ENCODE results near the gene GJA9.

The GJA9 gene

DNA sequence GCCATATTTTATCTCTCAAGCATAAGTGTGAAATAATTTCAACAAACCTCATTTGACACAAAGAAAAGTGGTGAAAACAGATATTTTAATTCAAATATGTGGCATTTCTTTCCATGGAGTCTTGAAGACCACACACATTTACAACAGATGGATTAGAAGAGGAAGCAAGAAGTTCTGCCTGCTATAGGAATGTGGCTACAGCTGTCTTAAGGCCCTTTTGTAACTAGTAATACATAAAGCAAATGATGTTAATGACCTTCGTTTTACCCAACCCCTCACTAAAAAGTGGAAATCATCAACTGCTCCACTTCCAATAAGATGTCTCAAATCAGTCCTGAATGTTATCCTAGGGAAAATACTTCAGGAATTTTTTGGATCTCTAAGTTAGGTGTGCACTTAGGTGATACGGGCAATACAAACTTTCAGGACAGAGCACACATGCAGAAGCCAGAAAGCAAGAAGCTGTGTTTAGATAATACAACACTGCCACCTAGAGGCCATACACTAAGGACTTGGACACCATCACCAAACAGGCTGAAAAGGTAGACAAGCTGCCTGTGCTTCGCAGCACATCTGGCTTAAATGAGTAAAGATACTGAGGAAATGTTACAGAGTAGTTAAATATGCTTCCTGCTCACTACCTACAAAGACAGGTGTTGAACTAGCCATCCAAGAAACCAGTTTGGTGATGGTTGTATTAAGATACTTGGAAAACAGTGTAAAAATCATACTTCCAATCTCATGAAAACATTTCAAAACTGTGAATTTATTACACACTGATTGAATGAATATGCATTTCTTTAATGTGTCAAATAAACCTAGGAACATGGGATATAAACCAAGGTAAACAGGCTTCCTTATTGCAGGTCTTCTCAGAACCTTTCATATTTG is 46.2 kb downstream of the GJA9 start:
- Histone ChIP-seq H3K9me3 (ENCODE audit: low read length) (no peaks in the 10 kb centered on the region), H2AFZ (ENCODE audit: low read depth, low read length) (no peak overlapping the region), H3K27me3 (ENCODE audit: insufficient read depth, low read length) (peaks cover 3% of the 10 kb centered on the region), H3K4me3 (ENCODE audit: low read length) (no peak overlapping the region), H3K4me1 (ENCODE audit: insufficient read depth, low read length) (peaks cover 10% of the 10 kb centered on the region), H3K36me3 (ENCODE audit: insufficient read depth, low read length) (peaks cover 16% of the 10 kb centered on the region)

- no peak overlapping the region for H2AFZ ChIP-seq (ENCODE audit: low read depth, low read length)
- no peak overlapping the region for H3K4me3 ChIP-seq (ENCODE audit: low read length)
- peaks cover 3% of the 10 kb centered on the region for H3K27me3 ChIP-seq (ENCODE audit: insufficient read depth, low read length)
- H3K4me1 ChIP-seq (ENCODE audit: insufficient read depth, low read length): peaks cover 10% of the 10 kb centered on the region
- no peaks in the 10 kb centered on the region for H3K9me3 ChIP-seq (ENCODE audit: low read length)
- H3K36me3 ChIP-seq (ENCODE audit: insufficient read depth, low read length): peaks cover 13% of the 10 kb centered on the region
Observed at GRCh38 chr1:38834221-38834782, 47.1 kb downstream of the GJA9 start.

- Histone ChIP-seq H3K4me3 (ENCODE audit: low read length) (no peak overlapping the region), H3K27me3 (ENCODE audit: insufficient read depth, low read length) (peaks cover 3% of the 10 kb centered on the region), H3K4me1 (ENCODE audit: insufficient read depth, low read length) (peaks cover 10% of the 10 kb centered on the region), H2AFZ (ENCODE audit: low read depth, low read length) (no peak overlapping the region), H3K36me3 (ENCODE audit: insufficient read depth, low read length) (peaks cover under 1% of the 10 kb centered on the region), H3K9me3 (ENCODE audit: low read length) (no peaks in the 10 kb centered on the region)
Observed at GRCh38 chr1:38833146-38833545, 48.2 kb downstream of the GJA9 start.

- Histone ChIP-seq H3K4me1 (ENCODE audit: insufficient read depth, low read length) (peaks cover 10% of the 10 kb centered on the region), H3K27me3 (ENCODE audit: insufficient read depth, low read length) (peaks cover 3% of the 10 kb centered on the region), H3K4me3 (ENCODE audit: low read length) (no peak overlapping the region)
Observed at GRCh38 chr1:38832370-38832734, 49.0 kb downstream of the GJA9 start.

DNA sequence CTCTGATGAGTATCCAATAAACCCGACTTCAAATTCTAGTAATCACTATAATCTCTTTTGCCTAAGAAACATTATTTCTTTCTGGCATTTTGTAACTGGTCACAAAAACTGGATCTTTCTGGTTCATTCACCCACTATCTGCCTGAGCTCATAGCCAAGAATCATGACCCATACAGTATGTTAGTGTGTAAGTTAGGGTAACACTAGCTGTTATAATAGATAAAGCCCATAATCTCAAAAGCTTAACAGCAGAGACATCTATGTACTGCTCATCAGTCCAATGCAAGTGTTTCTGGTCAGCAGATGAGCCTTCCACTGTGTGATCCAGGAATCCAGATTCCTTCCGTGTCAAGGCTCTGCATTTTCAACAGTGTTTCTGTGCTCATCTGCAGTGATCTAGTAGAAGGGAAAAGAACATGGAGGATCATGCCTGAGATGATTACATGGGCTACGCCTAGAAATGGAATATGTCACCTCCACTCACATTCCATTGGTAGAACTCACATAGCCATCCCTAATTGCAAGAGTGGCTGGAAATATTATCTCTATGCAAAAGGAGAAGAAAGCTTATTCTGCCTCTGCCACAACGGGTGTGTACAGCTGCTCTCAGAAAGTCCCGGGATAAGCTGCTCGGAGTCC is 49.5 kb downstream of the GJA9 start:
- Histone ChIP-seq H3K36me3 (ENCODE audit: insufficient read depth, low read length) (no peaks in the 10 kb centered on the region), H3K4me1 (ENCODE audit: insufficient read depth, low read length) (peaks cover 10% of the 10 kb centered on the region), H3K9me3 (ENCODE audit: low read length) (no peaks in the 10 kb centered on the region), H3K27me3 (ENCODE audit: insufficient read depth, low read length) (peaks cover 3% of the 10 kb centered on the region), H2AFZ (ENCODE audit: low read depth, low read length) (no peak overlapping the region), H3K4me3 (ENCODE audit: low read length) (no peak overlapping the region)

More at GRCh38 chr1:38832370-38832734, 49.0 kb downstream of the GJA9 start:
- H2AFZ ChIP-seq (ENCODE audit: low read depth, low read length): no peak overlapping the region
- H3K9me3 ChIP-seq (ENCODE audit: low read length): no peaks in the 10 kb centered on the region
- no peaks in the 10 kb centered on the region for H3K36me3 ChIP-seq (ENCODE audit: insufficient read depth, low read length)

DNA sequence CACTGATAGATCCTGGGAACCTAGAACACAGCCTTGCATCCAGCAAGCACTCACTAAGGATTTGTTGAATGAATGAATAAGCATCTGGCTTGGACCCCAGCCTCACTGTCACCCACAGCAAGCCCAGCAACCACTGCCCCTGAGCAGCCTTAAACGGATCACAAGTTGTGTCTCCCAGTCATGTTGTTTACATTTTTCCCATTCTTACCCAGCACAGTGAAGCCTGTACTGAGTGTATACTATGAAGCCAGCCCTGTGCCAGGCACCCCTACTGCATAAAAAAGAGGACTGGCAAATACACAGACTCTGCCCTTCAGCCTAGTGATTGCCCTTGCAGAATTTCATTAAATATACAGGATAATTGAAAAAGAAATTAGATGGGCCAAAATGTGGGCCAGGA is 52.0 kb downstream of the GJA9 start:
- no peaks in the 10 kb centered on the region for H3K9me3 ChIP-seq (ENCODE audit: low read length)
- H2AFZ ChIP-seq (ENCODE audit: low read depth, low read length): no peak overlapping the region
- H3K36me3 ChIP-seq (ENCODE audit: insufficient read depth, low read length): no peaks in the 10 kb centered on the region
- no peak overlapping the region for H3K4me3 ChIP-seq (ENCODE audit: low read length)
- peaks cover 3% of the 10 kb centered on the region for H3K27me3 ChIP-seq (ENCODE audit: insufficient read depth, low read length)
- H3K4me1 ChIP-seq (ENCODE audit: insufficient read depth, low read length): peaks cover 10% of the 10 kb centered on the region

DNA sequence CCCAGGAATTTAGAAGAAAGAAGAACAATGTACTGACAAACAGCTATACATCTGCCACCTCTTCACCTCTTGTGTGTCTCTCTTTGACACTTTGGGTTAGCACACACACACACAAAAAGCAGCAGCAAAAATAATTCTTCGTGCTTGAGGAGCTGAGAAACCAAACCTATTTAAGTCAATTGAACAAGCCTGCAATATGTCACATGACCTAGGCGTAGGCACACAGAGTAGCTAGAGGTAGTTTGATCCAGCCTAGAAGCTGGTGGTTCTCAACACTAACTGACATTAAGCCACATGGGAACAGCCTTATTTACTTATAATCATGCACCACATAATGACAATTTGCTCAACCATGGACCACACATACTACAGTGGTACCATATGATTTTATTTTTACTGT is 54.1 kb downstream of the GJA9 start:
- peaks cover 9% of the 10 kb centered on the region for H3K4me1 ChIP-seq (ENCODE audit: insufficient read depth, low read length)
- H2AFZ ChIP-seq (ENCODE audit: low read depth, low read length): no peak overlapping the region
- no peaks in the 10 kb centered on the region for H3K9me3 ChIP-seq (ENCODE audit: low read length)
- no peaks in the 10 kb centered on the region for H3K36me3 ChIP-seq (ENCODE audit: insufficient read depth, low read length)
- H3K27me3 ChIP-seq (ENCODE audit: insufficient read depth, low read length): peaks cover 4% of the 10 kb centered on the region
- no peak overlapping the region for H3K4me3 ChIP-seq (ENCODE audit: low read length)

DNA sequence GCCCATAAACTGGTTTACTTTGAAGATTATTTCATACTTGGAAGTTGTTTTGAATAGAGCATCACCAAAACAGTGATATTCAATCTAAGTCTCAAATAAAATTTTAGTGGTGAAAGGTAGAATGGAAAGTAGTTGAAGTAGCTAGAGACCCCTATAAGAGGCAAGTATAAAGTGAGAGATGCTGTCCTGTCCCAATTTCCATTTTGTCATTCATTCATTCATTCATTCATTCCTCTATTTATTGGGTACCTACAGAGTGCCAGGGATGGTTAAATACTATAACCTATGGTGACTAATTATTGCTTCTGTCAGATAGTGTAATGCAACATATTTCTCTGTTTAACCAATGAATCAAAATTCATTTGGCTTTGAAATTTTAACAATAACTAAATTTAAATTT is 54.5 kb downstream of the GJA9 start:
- Histone ChIP-seq H3K4me3 (ENCODE audit: low read length) (no peak overlapping the region), H3K9me3 (ENCODE audit: low read length) (no peaks in the 10 kb centered on the region), H2AFZ (ENCODE audit: low read depth, low read length) (no peak overlapping the region), H3K4me1 (ENCODE audit: insufficient read depth, low read length) (peaks cover 12% of the 10 kb centered on the region), H3K36me3 (ENCODE audit: insufficient read depth, low read length) (no peaks in the 10 kb centered on the region), H3K27me3 (ENCODE audit: insufficient read depth, low read length) (peaks cover 7% of the 10 kb centered on the region)

- no peaks in the 10 kb centered on the region for H3K9me3 ChIP-seq (ENCODE audit: low read length)
- H3K4me3 ChIP-seq (ENCODE audit: low read length): no peak overlapping the region
- H3K36me3 ChIP-seq (ENCODE audit: insufficient read depth, low read length): no peaks in the 10 kb centered on the region
- no peak overlapping the region for H2AFZ ChIP-seq (ENCODE audit: low read depth, low read length)
- peaks cover 12% of the 10 kb centered on the region for H3K4me1 ChIP-seq (ENCODE audit: insufficient read depth, low read length)
- H3K27me3 ChIP-seq (ENCODE audit: insufficient read depth, low read length): peaks cover 11% of the 10 kb centered on the region
Observed at GRCh38 chr1:38826262-38826661, 55.1 kb downstream of the GJA9 start.
